ENCODE data around the gene ZNF587B. TPM values are rescaled to one million over a fixed set of nuclear protein-coding genes. Genes with fewer than 3 reads are reported as not detected.
"Not testable (repeated sequence)": the region's sequence is repeated elsewhere in the genome, so short reads cannot be mapped to it uniquely, and the experiment has no call there.

The ZNF587B gene
- total RNA-seq, 1 donor from 2014 or later, result 25.1 TPM

GRCh38 chr19:57851812-57852603, 21.9 kb downstream of the ZNF587B start:
- H3K27me3 Mint-ChIP-seq (ENCODE audit: insufficient read depth); DNase-seq (ENCODE audit: low spot score); H3K27ac Mint-ChIP-seq; intact Hi-C loops (cut with micrococcal nuclease): not testable (repeated sequence)
- peak overlapping the region; percentile 1 for H3K4me3 Mint-ChIP-seq
- H3K36me3 Mint-ChIP-seq (ENCODE audit: low read depth), result peaks cover 59% of the 10 kb centered on the region
- peaks cover 25% of the 10 kb centered on the region for H3K9me3 Mint-ChIP-seq
- peaks cover 17% of the 10 kb centered on the region for H3K4me1 Mint-ChIP-seq (ENCODE audit: low read depth)

- H3K4me1 Mint-ChIP-seq (ENCODE audit: low read depth), result peaks cover 17% of the 10 kb centered on the region
- H3K9me3 Mint-ChIP-seq, result peaks cover 32% of the 10 kb centered on the region
- intact Hi-C loops (cut with micrococcal nuclease), result loop anchor here (2.0 kb wide), 1 partner anchor 59 kb away; no protein-coding TSS in a partner anchor
- not testable (repeated sequence) for H3K4me3 Mint-ChIP-seq; H3K27me3 Mint-ChIP-seq (ENCODE audit: insufficient read depth); H3K27ac Mint-ChIP-seq; DNase-seq (ENCODE audit: low spot score)
- H3K36me3 Mint-ChIP-seq (ENCODE audit: low read depth), result peaks cover 71% of the 10 kb centered on the region
These were observed 24.0 kb downstream of the ZNF587B start for GRCh38 chr19:57854117-57854516.

GRCh38 chr19:57862351-57862750, 32.3 kb downstream of the ZNF587B start:
- H3K27ac Mint-ChIP-seq; H3K27me3 Mint-ChIP-seq (ENCODE audit: insufficient read depth); H3K4me1 Mint-ChIP-seq (ENCODE audit: low read depth); intact Hi-C loops (cut with micrococcal nuclease); DNase-seq (ENCODE audit: low spot score); H3K4me3 Mint-ChIP-seq: not testable (repeated sequence)
- H3K36me3 Mint-ChIP-seq (ENCODE audit: low read depth), result peaks cover 84% of the 10 kb centered on the region
- H3K9me3 Mint-ChIP-seq, result peaks cover 55% of the 10 kb centered on the region

GRCh38 chr19:57867868-57868492, 37.9 kb downstream of the ZNF587B start:
- intact Hi-C loops (cut with micrococcal nuclease), result no loop called here
- Mint-ChIP-seq H3K27me3 (ENCODE audit: insufficient read depth) (no peaks in the 10 kb centered on the region), H3K4me1 (ENCODE audit: low read depth) (no peaks in the 10 kb centered on the region), H3K4me3 (no peak overlapping the region), H3K27ac (no peak overlapping the region), H3K9me3 (peaks cover 50% of the 10 kb centered on the region), H3K36me3 (ENCODE audit: low read depth) (peaks cover 55% of the 10 kb centered on the region)
- DNase-seq (ENCODE audit: low spot score), result no peak

GRCh38 chr19:57869655-57870054, 39.6 kb downstream of the ZNF587B start:
- Mint-ChIP-seq H3K9me3 (peaks cover 58% of the 10 kb centered on the region), H3K36me3 (ENCODE audit: low read depth) (peaks cover 55% of the 10 kb centered on the region)
- H3K27me3 Mint-ChIP-seq (ENCODE audit: insufficient read depth); H3K4me1 Mint-ChIP-seq (ENCODE audit: low read depth); H3K27ac Mint-ChIP-seq; intact Hi-C loops (cut with micrococcal nuclease); DNase-seq (ENCODE audit: low spot score); H3K4me3 Mint-ChIP-seq: not testable (repeated sequence)

DNA sequence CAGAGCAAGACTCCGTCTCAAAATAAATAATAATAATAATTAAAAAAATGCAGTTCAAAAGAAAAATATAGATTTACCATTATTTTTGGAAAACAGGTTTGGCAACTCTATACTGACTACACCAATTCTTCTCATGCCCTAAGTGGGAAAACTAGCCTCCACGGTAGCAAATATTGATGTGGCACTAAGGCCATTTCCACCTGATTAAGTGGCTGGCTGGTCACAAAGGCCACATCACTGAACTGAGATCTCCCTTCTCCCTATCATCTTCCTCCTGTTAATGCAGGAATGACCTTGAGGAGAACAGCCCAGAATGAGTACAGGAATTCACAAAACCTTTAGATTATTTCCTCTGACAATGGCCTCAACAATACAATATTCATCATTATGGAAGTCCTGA, 40.1 kb downstream of the ZNF587B start:
- H3K9me3 Mint-ChIP-seq, result peaks cover 54% of the 10 kb centered on the region
- intact Hi-C loops (cut with micrococcal nuclease), result no loop called here
- no peaks in the 10 kb centered on the region for H3K27me3 Mint-ChIP-seq (ENCODE audit: insufficient read depth)
- H3K4me3 Mint-ChIP-seq, result no peak overlapping the region
- peaks cover 52% of the 10 kb centered on the region for H3K36me3 Mint-ChIP-seq (ENCODE audit: low read depth)
- H3K4me1 Mint-ChIP-seq (ENCODE audit: low read depth), result no peaks in the 10 kb centered on the region
- DNase-seq (ENCODE audit: low spot score), result no peak
- H3K27ac Mint-ChIP-seq, result no peak overlapping the region

GRCh38 chr19:57872450-57872849, 42.4 kb downstream of the ZNF587B start:
- H3K4me3 Mint-ChIP-seq, result no peak overlapping the region
- no peaks in the 10 kb centered on the region for H3K4me1 Mint-ChIP-seq (ENCODE audit: low read depth)
- no peaks in the 10 kb centered on the region for H3K27me3 Mint-ChIP-seq (ENCODE audit: insufficient read depth)
- intact Hi-C loops (cut with micrococcal nuclease), result no loop called here
- DNase-seq (ENCODE audit: low spot score), result no peak
- peaks cover 58% of the 10 kb centered on the region for H3K9me3 Mint-ChIP-seq
- H3K36me3 Mint-ChIP-seq (ENCODE audit: low read depth), result peaks cover 49% of the 10 kb centered on the region
- no peak overlapping the region for H3K27ac Mint-ChIP-seq

GRCh38 chr19:57873883-57874799, 44.0 kb downstream of the ZNF587B start:
- DNase-seq (ENCODE audit: low spot score); intact Hi-C loops (cut with micrococcal nuclease); H3K27me3 Mint-ChIP-seq (ENCODE audit: insufficient read depth); H3K27ac Mint-ChIP-seq; H3K4me1 Mint-ChIP-seq (ENCODE audit: low read depth); H3K4me3 Mint-ChIP-seq: not testable (repeated sequence)
- Mint-ChIP-seq H3K9me3 (peaks cover 63% of the 10 kb centered on the region), H3K36me3 (ENCODE audit: low read depth) (peaks cover 47% of the 10 kb centered on the region)

- intact Hi-C loops (cut with micrococcal nuclease), result no loop called here
- DNase-seq (ENCODE audit: low spot score), result no peak
- no peak overlapping the region for H3K27ac Mint-ChIP-seq
- no peaks in the 10 kb centered on the region for H3K27me3 Mint-ChIP-seq (ENCODE audit: insufficient read depth)
- H3K4me1 Mint-ChIP-seq (ENCODE audit: low read depth), result peaks cover 10% of the 10 kb centered on the region
- H3K9me3 Mint-ChIP-seq, result peaks cover 47% of the 10 kb centered on the region
- H3K4me3 Mint-ChIP-seq, result no peak overlapping the region
- peaks cover 34% of the 10 kb centered on the region for H3K36me3 Mint-ChIP-seq (ENCODE audit: low read depth)
These were observed 55.9 kb downstream of the ZNF587B start for GRCh38 chr19:57886046-57886445.

DNA sequence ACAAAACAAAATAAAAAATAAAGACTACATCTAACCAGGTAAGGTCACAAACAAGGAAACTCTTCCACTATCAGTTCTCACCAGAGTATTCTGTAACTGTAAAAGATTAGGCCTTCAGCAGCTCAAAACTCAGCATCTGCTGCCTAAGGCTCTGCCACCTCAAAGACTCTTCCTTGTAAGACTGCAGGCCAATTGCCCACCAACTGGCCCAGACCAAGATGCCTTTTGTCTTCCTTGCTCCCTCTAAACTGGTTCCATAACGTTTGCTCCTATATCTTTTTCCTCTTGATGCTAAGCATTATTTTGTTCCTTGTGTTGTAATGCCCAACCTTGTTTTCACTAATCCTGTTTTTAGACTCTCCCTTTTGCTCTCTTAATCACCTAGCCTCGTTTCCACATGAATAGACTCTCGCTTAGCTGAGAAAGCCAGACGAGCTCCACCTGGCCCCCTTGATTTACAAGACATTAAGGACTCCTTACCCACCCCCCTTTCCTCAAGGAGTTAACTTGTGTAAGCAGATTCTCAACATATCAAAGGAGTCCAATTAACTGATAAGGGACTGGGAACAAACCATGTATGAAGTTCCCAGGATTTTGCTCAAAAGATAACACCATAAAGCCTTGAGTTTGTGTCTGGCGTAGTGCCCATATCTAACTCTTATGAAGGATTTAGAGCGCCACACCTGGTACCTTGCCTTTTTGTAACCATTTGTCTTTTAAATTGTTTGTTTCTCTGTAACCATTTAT, 57.3 kb downstream of the ZNF587B start:
- intact Hi-C loops (cut with micrococcal nuclease), result no loop called here
- Mint-ChIP-seq H3K4me3 (peak overlapping the region; percentile 89), H3K4me1 (ENCODE audit: low read depth) (peaks cover 10% of the 10 kb centered on the region), H3K36me3 (ENCODE audit: low read depth) (peaks cover 34% of the 10 kb centered on the region), H3K27ac (no peak overlapping the region), H3K27me3 (ENCODE audit: insufficient read depth) (no peaks in the 10 kb centered on the region), H3K9me3 (peaks cover 53% of the 10 kb centered on the region)
- no peak for DNase-seq (ENCODE audit: low spot score)

GRCh38 chr19:57888107-57888559, 58.0 kb downstream of the ZNF587B start:
- intact Hi-C loops (cut with micrococcal nuclease), result no loop called here
- peaks cover 10% of the 10 kb centered on the region for H3K4me1 Mint-ChIP-seq (ENCODE audit: low read depth)

More at GRCh38 chr19:57888107-57888559, 58.0 kb downstream of the ZNF587B start:
- Mint-ChIP-seq H3K4me3 (peak overlapping the region; percentile 89), H3K9me3 (peaks cover 49% of the 10 kb centered on the region), H3K36me3 (ENCODE audit: low read depth) (peaks cover 30% of the 10 kb centered on the region), H3K27ac (peak overlapping the region; percentile 75), H3K27me3 (ENCODE audit: insufficient read depth) (no peaks in the 10 kb centered on the region)
- DNase-seq (ENCODE audit: low spot score), result no peak
